ENCODE data around the gene BGN.

Gene BGN

DNA sequence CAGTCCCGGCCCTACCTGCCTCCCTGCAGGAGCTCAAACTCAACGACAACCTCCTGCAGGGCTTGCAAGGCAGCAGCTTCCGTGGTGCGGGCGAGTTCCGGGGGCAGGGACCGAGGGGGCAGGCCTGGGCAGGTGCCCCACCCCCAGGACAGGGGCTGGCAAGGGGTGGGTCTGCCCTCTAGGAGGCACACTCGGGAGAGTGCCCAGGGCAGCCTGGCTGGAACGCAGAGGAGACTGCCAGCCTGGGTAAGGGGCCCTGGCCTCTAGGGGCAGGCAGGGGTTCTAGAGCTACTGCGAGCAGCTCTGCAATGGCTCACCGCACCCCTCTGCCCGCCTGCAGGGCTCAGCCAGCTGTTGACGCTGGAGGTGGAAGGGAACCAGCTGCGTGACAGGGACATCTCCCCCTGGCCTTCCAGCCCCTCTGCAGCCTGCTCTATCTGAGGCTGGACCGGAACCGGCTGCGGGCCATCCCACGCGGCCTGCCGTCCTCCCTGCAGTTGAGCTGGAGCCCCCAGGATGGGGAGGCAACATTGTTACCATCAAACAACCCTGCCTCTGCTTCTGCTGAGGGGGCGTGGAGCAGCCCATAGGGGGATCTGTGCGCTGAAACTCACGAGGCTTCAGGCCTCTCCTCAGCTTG is 12.3 kb upstream of the BGN start:
- DNase-seq (ENCODE audit: low spot score) = no peak

DNA sequence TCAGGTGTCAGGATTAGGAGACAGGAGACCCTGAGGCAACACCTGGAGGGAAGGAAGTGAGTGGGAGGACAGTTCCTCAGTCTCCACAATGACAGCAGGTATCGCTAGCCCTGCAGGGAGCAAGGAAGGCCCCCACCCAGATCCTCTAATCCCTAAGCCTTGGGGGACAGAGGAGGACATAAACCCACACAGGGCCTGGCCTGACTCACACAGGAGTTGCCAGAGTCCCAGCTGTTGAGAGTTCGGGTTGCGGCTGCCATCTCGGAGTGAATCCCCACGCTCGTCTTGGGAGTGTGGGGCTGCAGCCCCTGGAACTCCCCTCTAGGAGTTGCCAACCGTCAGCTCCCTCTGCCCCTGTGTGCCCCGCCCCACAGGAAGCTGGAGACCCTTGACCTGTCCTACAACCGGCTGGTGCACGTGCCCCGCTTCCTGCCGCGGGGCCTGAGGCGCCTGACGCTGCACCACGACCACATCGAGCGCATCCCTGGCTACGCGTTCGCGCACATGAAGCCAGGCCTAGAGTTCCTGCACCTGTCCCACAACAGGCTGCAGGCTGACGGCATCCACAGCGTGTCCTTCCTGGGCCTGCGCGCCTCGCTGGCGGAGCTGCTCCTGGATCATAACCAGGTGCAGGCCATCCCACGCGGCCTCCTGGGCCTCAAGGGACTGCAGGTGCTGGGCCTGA is 9.2 kb upstream of the BGN start:
- no peak for DNase-seq (ENCODE audit: low spot score)

DNA sequence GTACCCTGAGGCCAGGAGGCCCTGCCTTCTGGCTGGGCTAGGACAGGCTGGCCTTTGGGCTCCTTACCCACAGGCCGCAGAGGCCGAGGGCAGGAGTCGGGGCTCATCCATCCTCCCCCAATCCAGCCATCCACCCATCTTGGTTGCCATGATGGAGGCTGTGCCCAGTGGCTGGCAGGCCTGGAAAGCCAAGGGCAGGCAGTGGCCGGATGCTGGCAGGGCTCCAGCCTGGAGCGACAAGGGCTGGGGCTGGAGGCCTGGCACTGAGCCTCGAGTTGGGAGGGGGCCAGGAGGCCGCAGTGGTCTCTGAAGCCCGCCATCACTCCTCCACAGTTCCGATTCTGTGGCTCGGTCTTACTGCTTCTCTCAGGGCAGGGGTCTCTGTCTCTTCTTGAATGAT is 8.6 kb upstream of the BGN start:
- no peak for DNase-seq (ENCODE audit: low spot score)

DNA sequence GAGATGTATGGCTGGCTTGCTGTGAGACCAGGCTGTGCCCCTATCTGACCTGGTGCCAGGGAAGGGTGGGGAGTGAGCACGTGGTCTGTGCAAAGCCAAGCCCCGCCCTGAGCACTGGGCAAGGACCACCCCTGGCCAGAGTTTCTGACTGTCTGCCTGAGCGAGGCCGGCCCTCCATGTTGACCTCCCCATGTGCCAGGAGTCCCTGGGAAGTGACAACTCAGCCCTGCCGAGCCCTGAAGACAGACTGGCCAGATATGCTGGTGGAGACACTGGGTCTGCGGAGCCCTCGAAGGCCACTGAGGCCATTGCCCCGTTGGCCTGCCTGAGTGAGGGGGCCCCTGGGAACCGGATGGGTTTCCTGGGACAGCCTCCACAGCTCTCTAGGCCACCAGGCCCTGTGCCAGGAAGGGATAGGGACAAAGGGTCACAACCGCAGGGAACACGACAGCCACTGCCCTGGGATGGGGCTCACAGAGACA is 7.1 kb upstream of the BGN start:
- no peak for DNase-seq (ENCODE audit: low spot score)

DNA sequence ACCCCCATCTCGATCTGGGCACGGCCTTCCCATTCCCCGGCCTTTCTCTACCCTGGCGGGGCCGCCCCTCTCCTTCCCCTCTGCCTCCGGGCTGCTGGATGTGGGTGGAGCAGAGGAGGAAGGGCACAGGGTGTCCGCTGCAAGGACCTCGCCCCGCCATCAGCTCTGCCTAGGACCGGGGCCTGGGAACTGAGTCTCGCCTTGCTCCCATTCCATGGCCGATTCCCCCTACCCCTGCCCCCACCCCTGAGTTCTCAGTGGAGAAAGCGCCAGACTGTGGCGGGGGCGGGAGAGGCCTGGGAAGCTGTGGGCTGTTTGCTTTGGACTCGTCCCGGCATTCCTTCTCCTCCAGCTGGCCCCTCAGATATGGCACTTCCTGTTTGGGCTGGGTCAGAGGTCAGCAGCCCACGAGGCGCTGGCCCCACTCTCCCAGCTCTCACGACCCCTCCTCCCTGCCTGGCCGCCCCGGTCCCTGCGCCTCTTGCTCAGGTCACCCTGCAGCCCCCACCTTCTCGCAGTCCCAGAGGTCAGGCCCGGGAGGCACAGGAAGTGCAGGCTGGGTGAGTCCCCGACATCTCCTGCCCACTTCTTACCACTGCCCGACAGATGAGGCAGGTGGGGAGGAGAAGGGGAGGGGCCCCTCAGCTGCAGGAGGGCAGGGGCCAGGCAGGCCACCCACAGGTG is 6.4 kb upstream of the BGN start:
- DNase-seq (ENCODE audit: low spot score) = no peak

DNA sequence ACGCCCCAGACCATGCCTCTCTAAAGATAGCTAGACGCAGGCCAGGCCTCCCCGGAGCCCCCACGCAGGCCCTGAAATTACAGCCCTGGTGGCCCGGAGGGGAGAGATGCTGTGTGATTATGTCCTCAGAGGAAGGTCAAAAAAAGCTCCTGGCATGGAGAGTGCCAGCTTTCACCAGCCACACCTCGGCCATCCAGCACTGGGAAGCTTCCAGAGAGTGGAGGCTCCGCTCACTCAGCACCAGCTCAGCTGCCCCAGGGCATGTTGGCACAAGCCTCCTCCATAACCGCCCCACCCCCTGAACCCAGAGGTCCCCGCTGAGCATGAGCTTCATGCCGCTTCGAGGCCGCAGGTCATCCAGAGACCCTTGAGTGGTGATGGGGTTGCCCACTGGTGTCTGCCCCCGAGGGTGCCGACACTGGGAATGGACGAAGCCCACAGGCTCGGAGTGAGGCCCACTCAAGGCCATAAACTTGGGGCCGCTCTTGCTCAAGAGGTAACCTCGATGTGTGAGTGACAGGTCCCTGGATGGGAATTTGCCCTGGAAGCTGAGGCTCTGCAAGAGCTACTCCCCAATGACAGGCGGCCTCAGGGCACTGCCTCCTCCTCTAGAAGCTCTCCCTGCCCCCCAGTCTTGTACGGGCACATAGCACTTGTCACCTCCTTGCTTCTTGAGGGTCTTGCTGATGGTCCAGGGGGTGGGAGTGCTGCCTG is 4.4 kb upstream of the BGN start:
- DNase-seq (ENCODE audit: low spot score) = no peak

DNA sequence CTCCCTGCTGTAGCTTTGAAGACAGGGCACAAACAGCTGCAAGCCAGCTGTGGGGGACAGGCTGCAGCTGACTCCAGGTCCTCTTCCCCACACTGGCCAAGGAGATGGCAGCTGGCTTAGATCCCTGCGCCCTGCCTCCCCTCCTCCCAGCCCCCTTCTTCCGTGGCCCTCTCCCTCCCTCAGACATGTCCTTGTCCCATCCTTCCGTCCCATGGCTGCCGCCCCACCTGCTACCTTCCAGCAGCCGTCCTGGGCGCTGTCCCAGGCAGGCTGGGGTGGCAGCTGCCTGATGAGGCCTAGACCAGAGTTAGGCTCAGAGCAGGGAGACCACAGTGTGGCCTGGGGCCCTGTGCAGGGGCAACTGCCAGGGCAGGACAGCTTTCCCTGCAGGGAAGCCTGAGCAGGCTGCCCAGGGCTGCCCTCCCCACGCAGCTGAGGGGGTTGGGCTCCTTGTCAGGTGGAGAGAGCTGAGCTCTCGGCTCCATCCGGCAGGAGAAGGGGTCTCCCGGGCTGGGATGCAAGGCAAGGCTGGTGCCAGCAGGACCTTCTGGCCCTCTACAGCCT is 3.3 kb upstream of the BGN start:
- no peak for DNase-seq (ENCODE audit: low spot score)

DNA sequence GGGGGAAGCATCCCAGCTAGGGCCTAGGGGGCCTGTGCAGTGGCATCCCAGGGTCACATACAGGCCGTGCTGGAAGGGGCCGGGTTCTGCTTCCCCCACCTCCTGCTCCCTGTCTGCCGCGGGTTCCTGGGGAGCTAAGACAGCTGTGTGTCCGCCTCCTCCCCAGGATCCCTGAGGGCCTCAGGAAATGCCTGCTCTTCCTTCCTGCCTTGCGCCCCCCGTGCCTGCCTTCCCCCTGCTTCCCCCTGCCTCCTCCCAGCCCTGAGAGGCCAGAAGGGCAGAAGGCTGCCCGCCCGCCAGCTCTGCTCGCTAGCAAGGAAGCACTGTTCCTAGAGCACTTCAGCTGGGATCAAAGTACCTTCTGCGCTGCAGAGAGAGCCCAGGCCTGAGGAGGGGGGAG is 2.9 kb upstream of the BGN start:
- no peak for DNase-seq (ENCODE audit: low spot score)

DNA sequence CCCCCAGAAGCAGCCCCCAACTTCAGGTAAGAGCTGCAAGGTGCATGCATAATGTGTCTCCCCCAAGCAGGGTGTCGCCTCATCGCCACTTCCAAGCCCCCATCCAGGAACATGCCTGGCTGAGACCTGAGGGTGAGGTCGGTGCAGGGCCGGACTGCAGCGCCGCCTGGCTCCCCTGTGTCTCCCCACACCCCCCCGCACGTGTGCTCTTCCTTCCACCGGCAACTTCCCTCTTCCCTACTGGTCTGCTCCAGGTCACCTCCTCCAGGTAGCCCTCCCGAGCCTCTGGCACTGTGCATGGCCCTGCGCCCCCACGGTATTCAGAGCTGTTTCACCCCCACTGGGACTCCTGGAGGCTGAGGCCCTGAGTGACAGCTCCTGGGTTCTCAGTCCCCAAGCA is 2.2 kb upstream of the BGN start:
- no peak for DNase-seq (ENCODE audit: low spot score)

DNA sequence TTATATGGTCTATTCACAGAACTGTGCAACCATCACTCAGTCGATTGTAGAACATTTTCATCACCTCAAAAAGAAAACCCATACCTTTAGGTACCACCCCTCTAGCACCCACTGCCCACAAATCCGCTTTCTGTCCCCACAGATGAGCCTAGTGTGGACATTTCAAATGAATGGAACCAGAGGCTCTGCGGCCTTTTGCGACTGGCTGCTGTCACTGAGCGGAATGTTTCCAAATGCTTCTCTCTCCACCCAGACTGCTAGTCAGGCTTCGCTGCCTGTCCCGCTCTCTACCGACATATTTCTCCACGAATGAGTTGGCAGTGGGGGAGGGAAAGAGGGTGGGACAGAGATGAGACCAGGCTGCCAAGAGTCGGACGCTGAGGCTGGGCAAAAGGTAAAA is 1.7 kb upstream of the BGN start:
- no peak for DNase-seq (ENCODE audit: low spot score)

DNA sequence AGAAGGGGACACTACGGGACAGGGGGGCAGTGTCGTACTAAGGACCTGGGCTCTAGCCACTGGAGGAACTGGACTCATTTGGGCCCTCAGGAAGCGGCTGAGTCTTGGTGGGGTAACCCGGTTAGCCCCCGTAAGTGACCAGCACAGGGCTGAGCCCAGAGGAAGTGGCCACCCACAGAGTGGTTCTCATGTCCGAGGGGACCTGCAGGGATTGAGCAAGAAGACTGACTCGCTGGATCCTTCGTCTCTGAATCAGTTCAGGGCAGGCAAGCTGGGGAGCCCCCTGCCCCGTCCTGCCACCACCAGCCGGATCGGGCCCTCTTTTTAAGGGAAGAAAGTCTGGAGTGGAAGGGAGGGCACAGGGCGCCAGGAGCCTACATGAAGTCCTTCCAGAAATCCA is 719 bp upstream of the BGN start:
- no peak for DNase-seq (ENCODE audit: low spot score)

DNA sequence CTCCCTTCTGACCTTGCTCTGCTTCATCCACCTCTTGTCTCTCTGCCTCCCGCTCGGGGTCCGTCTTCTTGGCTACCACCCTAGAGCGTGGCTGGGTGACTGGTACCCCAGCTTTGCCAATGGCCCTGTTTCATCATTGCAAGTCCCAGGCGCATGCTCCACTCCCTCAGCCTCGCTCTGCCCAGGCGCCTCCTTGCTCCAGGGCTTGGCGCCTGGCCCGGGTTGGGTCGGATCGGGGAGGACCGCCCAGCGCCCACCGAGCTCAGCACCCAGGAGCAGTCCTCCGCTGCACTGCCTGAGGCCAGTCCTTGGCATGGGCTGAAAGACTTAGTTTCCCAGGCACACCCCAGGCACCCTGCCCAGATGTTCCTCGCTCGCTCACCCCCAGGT is 577 bp downstream of the BGN start:
- no peak for DNase-seq (ENCODE audit: low spot score)

DNA sequence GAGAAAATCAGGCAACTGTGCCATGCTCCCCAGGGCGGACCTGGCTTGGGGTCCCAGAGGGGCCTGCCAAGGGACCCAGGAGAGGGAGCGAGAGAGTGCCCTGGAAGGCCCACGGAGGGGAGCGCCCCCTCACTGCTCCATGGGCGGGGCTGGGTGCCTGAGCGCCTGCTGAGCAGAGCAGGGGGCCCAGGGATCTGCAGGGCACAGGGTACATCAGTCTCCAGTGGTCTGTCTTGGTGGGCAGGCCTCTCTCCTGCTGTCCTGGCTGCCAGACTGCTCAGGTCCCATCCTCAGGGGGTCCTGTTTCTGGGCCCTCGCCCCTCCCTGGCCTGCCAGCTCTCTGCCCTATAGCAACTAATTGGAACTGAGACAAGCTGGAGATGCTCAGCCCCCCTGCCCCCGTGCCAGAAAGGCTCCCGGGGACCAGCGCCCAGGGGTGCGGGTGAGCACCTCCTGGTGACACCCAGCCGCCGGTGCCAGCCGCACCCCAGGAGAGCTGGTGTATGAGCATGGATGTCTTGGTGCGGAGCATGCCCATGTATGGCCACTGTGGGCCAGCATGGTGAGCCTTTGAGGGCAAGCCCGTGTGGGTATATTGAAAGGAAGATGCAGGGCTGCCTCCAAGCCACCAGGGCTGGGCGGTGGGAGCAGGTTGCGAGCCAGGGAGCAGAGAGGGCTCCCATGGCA is 1.3 kb downstream of the BGN start:
- DNase-seq (ENCODE audit: low spot score) = no peak

DNA sequence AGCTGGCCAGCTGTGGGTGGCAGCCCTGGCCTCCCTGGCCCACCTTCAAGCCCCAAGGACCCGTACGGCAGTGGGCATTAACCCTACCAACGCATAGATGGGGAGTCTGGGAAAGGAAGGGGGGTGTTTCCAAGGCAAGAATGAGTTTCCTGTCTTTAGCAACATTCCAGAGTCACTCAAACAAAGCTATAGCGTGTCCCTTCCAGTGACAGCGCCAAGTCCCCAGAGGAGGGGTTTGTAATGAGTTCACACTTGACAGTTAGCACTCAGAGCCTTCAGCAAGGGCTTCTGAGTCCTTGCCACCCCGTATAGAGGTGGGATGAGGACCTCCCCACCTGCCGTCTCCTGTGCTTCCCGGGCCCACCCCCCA is 1.8 kb downstream of the BGN start:
- no peak for DNase-seq (ENCODE audit: low spot score)

DNA sequence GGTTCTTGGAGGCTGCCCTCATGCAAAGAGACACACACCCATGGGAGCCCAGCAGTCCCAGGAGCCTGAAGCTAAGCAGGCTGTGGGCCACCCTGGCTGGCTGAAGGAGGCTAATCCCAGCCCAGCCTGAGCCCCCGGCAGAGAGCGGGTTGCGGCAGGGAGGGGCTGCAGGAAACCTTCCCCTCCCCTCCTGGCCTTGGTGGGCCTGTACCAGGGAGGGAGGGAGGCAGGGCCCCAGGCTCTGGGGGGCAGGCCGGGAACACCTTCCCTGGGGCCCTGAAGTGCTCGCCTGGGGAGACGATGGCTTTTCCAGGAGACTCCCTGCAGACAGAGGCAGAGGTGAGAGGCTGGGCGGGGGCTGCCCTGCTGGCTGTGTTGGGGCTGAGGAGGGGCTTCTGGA is 3.7 kb downstream of the BGN start:
- no peak for DNase-seq (ENCODE audit: low spot score)

DNA sequence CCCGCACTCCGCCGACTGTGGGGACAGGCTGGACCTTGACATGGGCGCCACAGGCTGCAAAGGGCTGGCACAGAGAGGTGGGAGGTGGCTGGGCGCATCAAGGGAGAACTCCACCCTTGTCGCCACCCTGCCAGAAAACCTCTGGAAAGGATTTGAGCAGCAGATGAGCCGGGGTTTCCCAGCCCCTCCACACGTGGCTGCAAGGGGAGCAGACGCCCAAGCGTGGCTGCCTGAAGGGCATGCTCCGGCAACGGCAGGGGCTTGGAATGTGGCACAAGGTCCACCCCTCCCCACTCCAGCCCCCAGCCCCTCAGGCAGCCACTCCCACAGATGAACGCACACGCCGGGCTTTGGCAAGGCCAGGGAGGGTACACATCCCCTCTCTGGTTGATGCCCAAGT is 4.6 kb downstream of the BGN start:
- no peak for DNase-seq (ENCODE audit: low spot score)

DNA sequence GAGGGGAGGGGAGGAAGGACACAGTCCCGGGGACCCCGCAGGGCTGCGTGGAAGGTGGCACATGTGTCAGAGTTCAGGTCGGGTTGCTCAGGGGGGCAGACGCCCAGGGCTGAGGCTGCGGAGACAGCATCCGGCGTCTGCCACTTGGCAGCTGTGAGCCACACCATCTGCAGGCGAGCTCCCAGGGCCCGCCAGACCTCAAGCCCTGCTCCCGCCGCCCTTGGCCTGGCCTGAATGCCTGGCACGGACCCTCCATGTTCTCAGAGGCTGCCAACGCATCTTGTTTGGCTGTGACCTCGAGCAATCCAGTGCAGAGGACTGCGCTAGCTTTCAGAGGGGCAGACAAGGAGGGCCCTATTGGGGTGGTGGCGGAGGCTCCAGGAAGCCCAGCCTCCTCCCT is 5.1 kb downstream of the BGN start:
- DNase-seq (ENCODE audit: low spot score) = peak; percentile 63

DNA sequence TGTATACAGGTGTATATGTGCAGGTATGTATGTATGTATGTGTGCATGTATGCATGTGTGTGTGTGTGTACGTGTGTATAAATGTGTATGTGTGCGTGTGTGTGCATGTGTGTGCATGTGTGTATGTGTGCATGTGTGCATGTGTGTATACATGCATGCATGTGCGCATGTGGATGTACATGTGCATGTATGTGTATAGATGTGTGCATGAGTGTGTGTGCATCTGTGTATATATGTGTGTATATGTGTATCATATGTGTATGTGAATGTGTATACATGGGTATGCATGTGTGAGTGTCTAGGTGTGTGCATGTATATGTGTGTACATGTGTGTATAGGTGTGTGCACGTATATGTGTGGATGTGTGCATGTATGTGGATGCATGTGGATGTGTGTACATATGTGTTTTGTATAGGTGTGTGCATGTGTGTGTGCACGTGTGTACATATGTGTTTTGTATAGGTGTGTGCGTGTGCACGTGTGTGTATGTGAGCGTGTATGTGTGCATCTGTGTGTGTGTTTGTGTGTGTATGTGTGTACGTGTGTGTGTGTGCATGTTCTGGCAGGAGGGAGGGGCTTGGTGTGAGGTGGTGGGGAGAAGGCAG is 6.0 kb downstream of the BGN start:
- no peak for DNase-seq (ENCODE audit: low spot score)

DNA sequence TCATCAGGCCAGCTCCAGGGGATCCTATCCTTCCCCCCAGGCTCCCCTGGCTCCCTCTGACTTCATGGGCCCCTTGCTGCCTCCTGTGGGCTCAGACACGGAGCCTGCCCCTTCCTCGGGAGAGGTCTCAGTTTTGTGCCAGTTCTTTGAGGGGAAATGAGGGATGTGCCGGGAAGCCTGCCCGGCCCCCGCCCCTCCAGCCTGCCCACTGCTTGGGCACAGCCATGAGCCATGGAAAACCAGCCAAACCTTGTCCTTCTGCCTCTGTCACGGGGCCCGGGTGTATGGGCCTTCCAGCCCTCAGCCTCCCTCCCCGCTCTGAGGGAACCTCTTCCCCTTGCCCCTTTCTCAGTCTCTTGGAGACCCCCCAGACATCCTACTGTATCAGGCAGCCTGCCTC is 6.8 kb downstream of the BGN start:
- DNase-seq (ENCODE audit: low spot score) = no peak

DNA sequence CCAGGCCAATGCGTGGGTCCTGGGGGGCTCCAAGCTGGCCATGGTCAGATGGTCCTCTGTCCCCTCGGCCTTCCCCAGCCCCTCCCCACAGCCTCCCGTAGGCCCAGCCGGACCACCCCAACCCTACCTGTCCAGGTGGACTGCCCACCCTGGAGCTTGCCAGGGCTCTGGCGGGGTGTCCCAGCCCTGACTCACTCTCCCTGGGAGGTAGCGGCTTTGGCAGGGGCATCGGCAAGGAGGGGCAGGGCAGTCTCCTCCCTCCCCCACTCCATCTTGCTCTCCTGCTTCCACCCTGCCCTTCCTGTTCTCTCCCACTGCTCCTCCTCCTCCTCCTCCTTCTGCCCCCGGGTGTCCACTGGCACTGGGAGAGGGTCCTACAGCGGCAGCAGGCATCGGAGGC is 7.4 kb downstream of the BGN start:
- DNase-seq (ENCODE audit: low spot score) = no peak

DNA sequence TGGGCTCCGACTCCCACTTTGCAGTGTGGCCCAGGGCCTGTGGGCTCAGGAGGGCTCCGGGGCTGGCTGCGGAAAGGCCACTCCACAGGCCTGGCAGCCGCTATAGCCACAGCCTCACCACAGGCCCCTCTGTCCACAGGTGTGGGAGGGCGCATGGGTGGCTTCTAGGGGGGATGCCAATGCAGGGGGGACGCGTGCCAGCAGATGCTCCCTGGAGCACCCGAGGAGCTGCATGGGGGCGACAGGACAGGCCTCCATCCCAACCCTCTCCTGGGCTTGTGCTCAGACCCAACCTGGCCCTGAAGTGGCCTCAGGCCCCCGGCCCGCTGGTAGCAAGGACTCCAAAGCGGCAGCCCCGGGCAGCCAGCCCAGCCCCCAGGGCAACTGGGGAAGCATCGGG is 8.0 kb downstream of the BGN start:
- no peak for DNase-seq (ENCODE audit: low spot score)

Data from cerebellar cortex (tissue), 1 donor.